GM12878 (cell line): Measurements from ENCODE around the gene WFDC12. TPM values are rescaled to one million over a fixed set of nuclear protein-coding genes. Genes with fewer than 3 reads are reported as not detected.

Source experiments
- ATAC-seq: fragments of 200-7000 bp; cut with Tn5 transposase; 3 replicates; pipeline ENCODE4 v1.9.1; 2020; ENCODE audit warnings: mild to moderate bottlenecking, moderate library complexity
- BruUV-seq: library from RNA; stranded (reverse); fragments of 400-500 nt; replicated peaks from 2 replicates; lab custom pipeline; 2021; lab: Mats Ljungman, UMichigan
- CTCF ChIA-PET: fragments of 300-600 bp; sonication (Branson Sonifier 250); formaldehyde crosslinking; extraction: SDS; loops from one replicate; lab custom pipeline; 2021; ENCODE audit warnings: inconsistent platforms; lab: Yijun Ruan, JAX
- POLR2A ChIA-PET: fragments of 350-600 bp; formaldehyde crosslinking; extraction: SDS; loops from one replicate; lab custom pipeline; 2021; ENCODE audit warnings: inconsistent platforms; lab: Charles Lee
- RAD21 ChIA-PET: fragments of 300-600 bp; sonication (Branson Sonifier 250); formaldehyde crosslinking; loops from one replicate; lab custom pipeline; 2023; ENCODE audit warnings: antibody characterized with exemption; ENCODE audit not compliant: unreplicated experiment; lab: Charles Lee
- SMC1A ChIA-PET: fragments of 300-600 bp; sonication (Branson Sonifier 250); formaldehyde crosslinking; loops from one replicate; lab custom pipeline; 2023; ENCODE audit not compliant: unreplicated experiment, uncharacterized antibody; lab: Charles Lee
- DNase-seq: peaks from one replicate; pipeline ENCODE4 v3.0.0-alpha.2; 2011; ENCODE audit warnings: low read depth, low spot score
- FAIRE-seq: peaks from 3 replicates; lab custom pipeline; 2011; peaks lifted over from hg19 to GRCh38; lab: Jason Lieb, UNC
- H2AFZ ChIP-seq: 2 replicates; pipeline ENCODE4 v1.6.0; 2011; ENCODE audit warnings: low read depth, low read length, control low read depth; ENCODE audit not compliant: control insufficient read depth
- H3K27ac ChIP-seq: 2 replicates; pipeline ENCODE4 v1.5.1; 2011; ENCODE audit warnings: control low read depth; ENCODE audit not compliant: control insufficient read depth, insufficient read depth
- H3K27me3 ChIP-seq, 2 experiments: replicated peaks in 1 of 2; 2 replicates each; pipeline versions ENCODE4 v1.6.0 to v1.6.1; 2011; ENCODE audit warnings: low read length in 1 of 2; ENCODE audit not compliant: control insufficient read depth in 2 of 2, insufficient read depth in 2 of 2
- H3K36me3 ChIP-seq, 2 experiments: 2 replicates each; pipeline ENCODE4 v1.5.1; 2011; ENCODE audit warnings: low read length in 1 of 2; ENCODE audit not compliant: control insufficient read depth in 2 of 2, insufficient read depth in 2 of 2
- H3K4me1 ChIP-seq: 2 replicates; pipeline ENCODE4 v1.6.1; 2011; ENCODE audit warnings: mild to moderate bottlenecking, low read length, moderate library complexity, mixed read lengths; ENCODE audit not compliant: control insufficient read depth, insufficient read depth
- H3K4me2 ChIP-seq: 2 replicates; pipeline ENCODE4 v1.6.0; 2011; ENCODE audit warnings: control low read depth; ENCODE audit not compliant: control insufficient read depth, insufficient read depth
- H3K4me3 ChIP-seq: fragments of 200-600 bp; sonication (generic); 2 replicates; pipeline ENCODE4 v1.5.1; 2016
- H3K79me2 ChIP-seq: 2 replicates; pipeline ENCODE4 v1.6.0; 2011; ENCODE audit warnings: low read length; ENCODE audit not compliant: control insufficient read depth, insufficient read depth
- H3K9ac ChIP-seq: 2 replicates; pipeline ENCODE4 v1.8.0; 2011; ENCODE audit warnings: low read length, control low read depth, mixed read lengths; ENCODE audit not compliant: control insufficient read depth, insufficient read depth
- H3K9me3 ChIP-seq: replicated peaks from 3 replicates; pipeline ENCODE4 v1.5.1; 2011; ENCODE audit warnings: mild to moderate bottlenecking, low read length; ENCODE audit not compliant: control insufficient read depth, insufficient read depth
- H4K20me1 ChIP-seq: 2 replicates; pipeline ENCODE4 v1.6.0; 2011; ENCODE audit not compliant: control insufficient read depth, insufficient read depth
- EGR1 ChIP-seq, 2 experiments: IDR thresholded peaks; 1 replicate in 1 of 2; 2 replicates in 1 of 2; pipeline ENCODE4 v1.6.1; 2011 to 2012; ENCODE audit warnings: low read depth in 2 of 2, low read length in 2 of 2, borderline replicate concordance in 1 of 2, mild to moderate bottlenecking in 1 of 2, moderate library complexity in 1 of 2
- EP300 ChIP-seq, 2 experiments: fragments of 150-350 bp in 1 of 2; IDR thresholded peaks; 2 replicates each; pipeline ENCODE4 v1.6.1; 2011 to 2012; ENCODE audit warnings: low read depth in 2 of 2, low read length in 2 of 2, borderline replicate concordance in 1 of 2, improper control_type of control experiment in 1 of 2, inconsistent platforms in 1 of 2; ENCODE audit not compliant: control insufficient read depth in 1 of 2
- IKZF1 ChIP-seq: fragments of 450-650 bp; conservative IDR thresholded peaks from 2 replicates; pipeline ENCODE4 v1.6.1; 2017; ENCODE audit warnings: antibody characterized with exemption, mild to moderate bottlenecking
- MEF2A ChIP-seq: IDR thresholded peaks from 2 replicates; pipeline ENCODE4 v1.6.1; 2011; ENCODE audit warnings: low read depth, mild to moderate bottlenecking, low read length, moderate library complexity; ENCODE audit not compliant: insufficient read depth
- MYC ChIP-seq: IDR thresholded peaks from 2 replicates; pipeline ENCODE4 v1.6.1; 2011; ENCODE audit warnings: mild to moderate bottlenecking, low read length, moderate library complexity, inconsistent platforms; ENCODE audit not compliant: insufficient read depth, insufficient replicate concordance, insufficient read length, severe bottlenecking
- NBN ChIP-seq: fragments of 450-650 bp; IDR thresholded peaks from 2 replicates; pipeline ENCODE4 v1.6.1; 2016
- PML ChIP-seq: IDR thresholded peaks from 2 replicates; pipeline ENCODE4 v1.6.1; 2012; ENCODE audit warnings: low read length, inconsistent platforms
- POLR2A ChIP-seq: IDR thresholded peaks from 2 replicates; pipeline ENCODE4 v1.6.1; 2011; ENCODE audit warnings: low read depth, mild to moderate bottlenecking, low read length
- POLR2AphosphoS2 ChIP-seq: IDR thresholded peaks from 2 replicates; pipeline ENCODE4 v1.6.1; 2011; ENCODE audit warnings: low read depth, mild to moderate bottlenecking, low read length, improper control_type of control experiment, moderate library complexity
- ZNF384 ChIP-seq: IDR thresholded peaks from 2 replicates; pipeline ENCODE4 v1.6.1; 2012; ENCODE audit warnings: low read depth, mild to moderate bottlenecking, low read length, improper control_type of control experiment, borderline replicate concordance
- WGBS: methylation state at CpG from one replicate; pipeline ENCODE4 v1.1.6; 2016; ENCODE audit warnings: low lambda C conversion rate; ENCODE audit not compliant: insufficient replicate concordance, insufficient coverage; ENCODE audit errors: missing lambda C conversion rate; 5-methylcytosine and 5-hydroxymethylcytosine counted together
- in situ Hi-C: fragments of 300-500 bp; cut with MboI; formaldehyde crosslinking; loops from 9 replicates; pipeline ENCODE4 v1.14.3; 2018; ENCODE audit warnings: mixed read lengths
- intact Hi-C: fragments of 100-400 bp; cut with micrococcal nuclease; formaldehyde crosslinking; loops from one replicate; pipeline ENCODE4 v1.14.2; 2022; ENCODE audit not compliant: unreplicated experiment
- polyA plus RNA-seq, 11 experiments: library from polyadenylated mRNA; depleted of rRNA in 4 of 11; unstranded in 6 of 11; stranded (reverse) in 5 of 11; fragments of >200 nt; fragmentation: Nextera tagmentation in 4 of 11; fragmentation: Illumina TruSeq in 1 of 11; extraction: Ambion mirVana in 4 of 11; extraction: Trizol in 1 of 11; gene quantifications; 1 replicate in 1 of 11; 2 replicates in 10 of 11; pipeline versions ENCODE4 v1.2.1 to v1.2.3, GENCODE V29; 2011 to 2016; ENCODE audit warnings: inconsistent platforms in 2 of 11, missing spikeins in 2 of 11, low read depth in 1 of 11
- total RNA-seq, 4 experiments: library from RNA; depleted of rRNA in 3 of 4; stranded (reverse); fragments of >200 nt in 3 of 4; fragmentation: Illumina TruSeq in 1 of 4; extraction: Trizol in 1 of 4; gene quantifications; 2 replicates each; pipeline versions ENCODE4 v1.2.1 to v1.2.3, GENCODE V29; 2013 to 2021
- TF ChIP-seq, protein P1 (sequence below): IDR thresholded peaks from 2 replicates; pipeline ENCODE4 v1.6.1; 2012; ENCODE audit warnings: low read depth, low read length, improper control_type of control experiment
- TF ChIP-seq, protein P2 (sequence below): fragments of 450-650 bp; formaldehyde crosslinking; IDR thresholded peaks from 2 replicates; pipeline ENCODE4 v1.5.0; 2022; ENCODE audit warnings: mild to moderate bottlenecking, missing genetic modification characterization
- TF ChIP-seq, protein P3 (sequence below): IDR thresholded peaks from 2 replicates; pipeline ENCODE4 v1.6.1; 2011; ENCODE audit warnings: low read depth, low read length, improper control_type of control experiment, borderline replicate concordance

WFDC12 gene
- total and polyA plus RNA-seq, 10 of the 15 experiments (the other 5 are each of a cell fraction or from before 2014, with no cell fraction given): not detected

DNA sequence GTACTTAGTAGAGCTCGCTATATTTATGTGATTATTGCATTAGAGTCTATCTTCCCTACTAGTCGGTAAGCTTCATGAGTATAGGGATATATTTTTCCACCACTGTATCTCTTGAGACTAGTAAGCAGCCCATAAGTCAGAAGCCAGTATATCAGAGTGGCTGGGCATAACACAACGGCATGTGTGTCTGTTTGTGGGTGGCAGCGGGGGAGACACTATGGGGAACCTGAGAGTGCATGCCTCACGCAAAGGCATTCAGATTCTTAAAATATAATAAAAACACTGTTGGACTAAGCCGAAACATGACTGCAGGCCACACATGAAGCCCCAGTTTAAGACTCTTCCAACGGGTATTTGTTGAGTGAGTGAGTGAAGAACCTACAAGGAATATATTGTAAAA is 31.4 kb downstream of the WFDC12 start (continued):
- TF ChIP-seq MYC (no peak), NBN (no peak), ZNF384 (no peak), POLR2AphosphoS2 (no peak), MEF2A (no peak)
- TF ChIP-seq, protein P1, sequence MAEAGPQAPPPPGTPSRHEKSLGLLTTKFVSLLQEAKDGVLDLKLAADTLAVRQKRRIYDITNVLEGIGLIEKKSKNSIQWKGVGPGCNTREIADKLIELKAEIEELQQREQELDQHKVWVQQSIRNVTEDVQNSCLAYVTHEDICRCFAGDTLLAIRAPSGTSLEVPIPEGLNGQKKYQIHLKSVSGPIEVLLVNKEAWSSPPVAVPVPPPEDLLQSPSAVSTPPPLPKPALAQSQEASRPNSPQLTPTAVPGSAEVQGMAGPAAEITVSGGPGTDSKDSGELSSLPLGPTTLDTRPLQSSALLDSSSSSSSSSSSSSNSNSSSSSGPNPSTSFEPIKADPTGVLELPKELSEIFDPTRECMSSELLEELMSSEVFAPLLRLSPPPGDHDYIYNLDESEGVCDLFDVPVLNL: no peak
- TF ChIP-seq, protein P2, sequence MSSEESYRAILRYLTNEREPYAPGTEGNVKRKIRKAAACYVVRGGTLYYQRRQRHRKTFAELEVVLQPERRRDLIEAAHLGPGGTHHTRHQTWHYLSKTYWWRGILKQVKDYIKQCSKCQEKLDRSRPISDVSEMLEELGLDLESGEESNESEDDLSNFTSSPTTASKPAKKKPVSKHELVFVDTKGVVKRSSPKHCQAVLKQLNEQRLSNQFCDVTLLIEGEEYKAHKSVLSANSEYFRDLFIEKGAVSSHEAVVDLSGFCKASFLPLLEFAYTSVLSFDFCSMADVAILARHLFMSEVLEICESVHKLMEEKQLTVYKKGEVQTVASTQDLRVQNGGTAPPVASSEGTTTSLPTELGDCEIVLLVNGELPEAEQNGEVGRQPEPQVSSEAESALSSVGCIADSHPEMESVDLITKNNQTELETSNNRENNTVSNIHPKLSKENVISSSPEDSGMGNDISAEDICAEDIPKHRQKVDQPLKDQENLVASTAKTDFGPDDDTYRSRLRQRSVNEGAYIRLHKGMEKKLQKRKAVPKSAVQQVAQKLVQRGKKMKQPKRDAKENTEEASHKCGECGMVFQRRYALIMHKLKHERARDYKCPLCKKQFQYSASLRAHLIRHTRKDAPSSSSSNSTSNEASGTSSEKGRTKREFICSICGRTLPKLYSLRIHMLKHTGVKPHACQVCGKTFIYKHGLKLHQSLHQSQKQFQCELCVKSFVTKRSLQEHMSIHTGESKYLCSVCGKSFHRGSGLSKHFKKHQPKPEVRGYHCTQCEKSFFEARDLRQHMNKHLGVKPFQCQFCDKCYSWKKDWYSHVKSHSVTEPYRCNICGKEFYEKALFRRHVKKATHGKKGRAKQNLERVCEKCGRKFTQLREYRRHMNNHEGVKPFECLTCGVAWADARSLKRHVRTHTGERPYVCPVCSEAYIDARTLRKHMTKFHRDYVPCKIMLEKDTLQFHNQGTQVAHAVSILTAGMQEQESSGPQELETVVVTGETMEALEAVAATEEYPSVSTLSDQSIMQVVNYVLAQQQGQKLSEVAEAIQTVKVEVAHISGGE (CRISPR knock-in tag): no peak

DNA sequence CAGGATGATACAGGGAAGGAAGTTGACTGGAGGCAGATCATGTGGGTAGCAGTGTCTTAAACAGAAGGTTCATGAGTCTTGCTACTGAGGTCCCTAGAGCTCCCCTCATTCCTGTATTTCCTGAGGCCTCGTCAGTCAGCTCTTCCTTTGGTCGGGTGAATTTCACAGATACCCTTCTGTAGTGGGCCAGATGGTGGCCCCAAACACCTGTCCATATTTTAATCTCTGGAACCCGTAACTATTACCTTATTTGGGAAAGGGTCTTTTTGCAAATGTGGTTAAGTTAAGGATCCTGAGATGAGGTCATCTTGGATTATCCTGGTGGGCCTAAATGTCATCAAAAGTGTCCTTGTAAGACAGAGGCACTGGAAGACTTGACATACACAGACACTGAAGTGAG is 32.9 kb downstream of the WFDC12 start:
- no peak for ATAC-seq
- TF ChIP-seq, protein P3, sequence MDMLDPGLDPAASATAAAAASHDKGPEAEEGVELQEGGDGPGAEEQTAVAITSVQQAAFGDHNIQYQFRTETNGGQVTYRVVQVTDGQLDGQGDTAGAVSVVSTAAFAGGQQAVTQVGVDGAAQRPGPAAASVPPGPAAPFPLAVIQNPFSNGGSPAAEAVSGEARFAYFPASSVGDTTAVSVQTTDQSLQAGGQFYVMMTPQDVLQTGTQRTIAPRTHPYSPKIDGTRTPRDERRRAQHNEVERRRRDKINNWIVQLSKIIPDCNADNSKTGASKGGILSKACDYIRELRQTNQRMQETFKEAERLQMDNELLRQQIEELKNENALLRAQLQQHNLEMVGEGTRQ: no peak
- no peak for TF ChIP-seq EP300 (IDR thresholded peaks at IDR 0.05; ENCODE audit: borderline replicate concordance in 1 of 2, control insufficient read depth in 1 of 2, low read depth in 2 of 2, low read length in 2 of 2)
- no peak for TF ChIP-seq EGR1 (IDR thresholded peaks at IDR 0.05; ENCODE audit: borderline replicate concordance in 1 of 2, low read depth in 2 of 2, low read length in 2 of 2)
- TF ChIP-seq PML: no peak
- TF ChIP-seq IKZF1: no peak
- no peak for TF ChIP-seq POLR2A
- TF ChIP-seq, all 136 proteins: peak for 0
- BruUV-seq: no TSS peak
- H3K27me3 ChIP-seq: no peaks in the 10 kb centered on the region
- ChIA-PET POLR2A (no interaction called here), CTCF (interaction anchor here (4.5 to 6.3 kb wide), 2 partner anchors 48 to 79 kb away, joined by 36 to 65 read pairs; no protein-coding TSS in a partner anchor), SMC1A (interaction anchor here (8.3 kb wide), 1 partner anchor 41 kb away, joined by 82 read pairs; no protein-coding TSS in a partner anchor), RAD21 (interaction anchor here (0.7 to 7.0 kb wide), 2 partner anchors 42 to 47 kb away, joined by 3 to 47 read pairs; no protein-coding TSS in a partner anchor)
- no peak overlapping the region for H3K27ac ChIP-seq
- in situ Hi-C loops (no loop called here), intact Hi-C loops (no loop called here)
- no peaks in the 10 kb centered on the region for H3K9me3 ChIP-seq
- H3K4me3 ChIP-seq: no peak overlapping the region
- no peak overlapping the region for H3K9ac ChIP-seq
- DNase-seq (no peak), FAIRE-seq (no peak)
- no peaks in the 10 kb centered on the region for H3K4me1 ChIP-seq
- H3K79me2 ChIP-seq: no peaks in the 10 kb centered on the region
- H3K36me3 ChIP-seq: peaks cover 0 to 2% of the 10 kb centered on the region in 2 experiments; a peak in 2 of 4 replicates
- H4K20me1 ChIP-seq: no peaks in the 10 kb centered on the region; the same call in 1 of the 2 replicates
- H3K4me2 ChIP-seq: no peak overlapping the region
- 85% methylated on average over 3 of the region's 3 CpGs for WGBS
- no peak overlapping the region for H2AFZ ChIP-seq
